Liver (tissue), 3 donors: Measurements from ENCODE around the gene SHISAL1.

Experiments used
- ATF3 ChIP-seq: IDR thresholded peaks from 2 replicates; pipeline ENCODE4 v1.6.1; 2016; ENCODE audit warnings: antibody characterized with exemption
- CTCF ChIP-seq: fragments of 150-350 bp; IDR thresholded peaks from 2 replicates; pipeline ENCODE4 v1.5.1; 2017; ENCODE audit warnings: improper control_type of control experiment, low read depth, low read length; ENCODE audit not compliant: missing input control
- GABPA ChIP-seq, 2 donors: IDR thresholded peaks in 1 of 2; conservative IDR thresholded peaks in 1 of 2; 2 replicates each; pipeline ENCODE4 v1.6.1; 2016; ENCODE audit warnings: antibody characterized with exemption in 2 of 2, mild to moderate bottlenecking in 1 of 2, moderate library complexity in 1 of 2
- HNF4A ChIP-seq, 2 donors: conservative IDR thresholded peaks; 2 replicates each; pipeline ENCODE4 v1.6.1; 2016; ENCODE audit warnings: antibody characterized with exemption in 2 of 2, mild to moderate bottlenecking in 2 of 2
- REST ChIP-seq: IDR thresholded peaks from 2 replicates; pipeline ENCODE4 v1.6.1; 2016; ENCODE audit warnings: antibody characterized with exemption, mild to moderate bottlenecking
- TAF1 ChIP-seq: conservative IDR thresholded peaks from 2 replicates; pipeline ENCODE4 v1.6.1; 2016; ENCODE audit warnings: antibody characterized with exemption, mild to moderate bottlenecking
- donor health status: healthy.
- donor health status: healthy.

- TF ChIP-seq ATF3, result no peak
- TF ChIP-seq HNF4A (conservative IDR thresholded peaks at IDR 0.05), result no peak
- TF ChIP-seq TAF1, result no peak
- TF ChIP-seq CTCF, result no peak
- no peak for TF ChIP-seq REST
- TF ChIP-seq GABPA (IDR thresholded peaks at IDR 0.05 in 1 of 2, conservative IDR thresholded peaks at IDR 0.05 in 1 of 2), result no peak
Measured at GRCh38 chr22:44299124-44299523, 13.6 kb downstream of the SHISAL1 start.
